ENCODE results near the gene ARMC5.
A peak's percentile ranks its signal among the peaks of the same experiment; 100 is the strongest.
"Not testable (repeated sequence)": the region's sequence is repeated elsewhere in the genome, so short reads cannot be mapped to it uniquely, and the experiment has no call there.

Gene ARMC5

DNA sequence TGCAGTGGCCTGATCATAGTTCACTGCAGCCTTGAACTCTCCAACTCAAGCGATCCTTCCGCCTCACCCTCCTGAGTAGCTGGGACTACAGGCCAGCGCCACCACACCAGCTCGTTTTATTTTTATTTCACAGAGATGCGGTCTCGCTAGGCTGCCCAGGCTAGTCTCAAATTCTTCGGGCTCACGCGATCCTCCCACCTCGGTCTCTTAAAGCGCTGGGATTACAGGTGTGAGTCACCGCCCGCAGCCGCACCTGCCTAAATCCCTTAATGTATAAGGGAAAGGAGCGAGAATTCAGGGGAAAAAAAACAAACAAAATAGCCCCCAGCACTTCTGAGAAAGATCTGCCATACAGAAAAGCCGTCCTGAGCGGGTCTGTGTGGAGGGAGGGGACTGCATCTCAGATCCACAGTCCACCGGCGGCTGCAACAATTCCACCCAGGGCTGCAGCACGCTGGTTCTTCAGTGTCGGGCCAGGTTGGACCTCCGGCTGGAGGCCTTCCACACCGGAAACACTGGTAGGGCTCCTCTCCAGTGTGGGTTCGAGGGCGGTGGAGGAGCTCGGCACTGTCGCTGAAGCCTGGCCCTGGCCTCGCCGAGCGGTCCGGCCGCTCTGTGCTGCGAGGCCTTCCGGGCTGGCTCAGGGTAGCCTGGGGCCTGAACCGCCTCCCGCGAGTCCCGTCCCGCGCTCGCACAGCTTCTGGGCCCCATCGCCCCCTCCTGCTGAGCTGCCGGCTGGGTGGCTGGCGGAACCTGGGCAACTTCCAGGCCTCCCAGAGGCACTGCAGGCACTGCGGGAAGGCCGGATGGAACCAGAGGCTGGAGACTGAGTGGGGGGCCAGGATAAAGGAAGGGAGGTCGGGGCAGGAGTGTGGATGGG lies 23.7 kb upstream of the ARMC5 start:
- no peak for DNase-seq (ENCODE audit: low read depth in 2 of 2)

DNA sequence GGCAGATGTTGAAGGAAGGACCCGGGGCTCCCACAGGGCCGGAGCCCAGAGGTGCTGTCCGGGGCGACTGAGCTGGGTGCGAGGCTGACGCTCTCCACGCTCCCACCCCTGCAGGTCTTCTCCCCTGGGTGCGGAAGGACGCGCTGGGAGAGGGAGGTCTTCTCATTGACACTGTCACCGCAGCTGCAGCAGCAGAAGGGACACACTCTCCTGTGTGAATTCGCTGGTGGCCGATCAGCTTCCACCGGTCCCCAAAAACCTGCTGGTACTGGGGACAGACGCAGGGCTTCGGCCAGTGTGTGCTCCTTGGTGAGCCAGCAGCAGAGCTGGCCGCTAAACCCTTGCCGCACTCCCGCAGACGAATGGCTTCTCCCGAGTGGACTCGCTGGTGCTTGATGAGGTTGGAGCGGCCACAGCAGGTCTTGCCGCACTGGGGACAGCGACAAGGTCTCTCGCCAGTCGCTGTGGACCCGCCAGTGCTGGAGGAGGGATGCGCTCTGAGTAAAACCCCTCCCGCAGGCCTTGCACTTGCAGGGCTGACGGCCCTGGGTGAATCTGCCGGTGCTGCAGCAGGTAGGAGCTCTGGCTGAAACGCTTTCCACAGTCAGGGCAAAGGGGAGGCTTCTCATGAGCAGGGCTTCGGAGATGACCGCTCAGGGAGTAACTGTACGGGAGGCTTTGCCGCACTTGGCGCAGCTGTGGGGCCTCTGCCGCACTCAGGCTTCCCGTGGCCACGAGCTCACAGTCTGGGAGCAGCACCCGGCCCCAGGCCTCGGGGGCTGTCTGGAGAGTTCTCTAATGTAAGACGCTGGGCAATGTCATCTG lies 22.9 kb upstream of the ARMC5 start:
- no peak for DNase-seq (ENCODE audit: low read depth in 2 of 2)

DNA sequence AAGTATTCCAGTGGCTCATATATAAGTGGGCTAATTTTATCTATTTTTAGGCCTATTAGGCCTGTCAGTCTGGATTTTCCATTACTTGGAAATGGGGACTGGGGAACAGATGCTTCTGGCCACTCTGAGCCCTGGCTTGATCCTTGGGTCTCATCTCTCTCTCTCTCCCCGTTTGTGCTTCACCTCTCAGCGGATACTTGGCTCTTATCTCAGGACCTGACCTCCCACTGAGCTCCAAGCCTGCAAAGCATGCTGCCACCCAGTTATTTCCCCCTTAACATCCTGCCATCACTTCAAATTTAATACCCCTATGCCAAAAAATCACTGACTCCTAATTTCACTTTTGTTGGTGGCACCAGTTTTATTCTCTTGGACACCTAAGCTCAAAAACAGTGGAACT lies 20.9 kb upstream of the ARMC5 start:
- DNase-seq (ENCODE audit: low read depth in 2 of 2), result no peak

DNA sequence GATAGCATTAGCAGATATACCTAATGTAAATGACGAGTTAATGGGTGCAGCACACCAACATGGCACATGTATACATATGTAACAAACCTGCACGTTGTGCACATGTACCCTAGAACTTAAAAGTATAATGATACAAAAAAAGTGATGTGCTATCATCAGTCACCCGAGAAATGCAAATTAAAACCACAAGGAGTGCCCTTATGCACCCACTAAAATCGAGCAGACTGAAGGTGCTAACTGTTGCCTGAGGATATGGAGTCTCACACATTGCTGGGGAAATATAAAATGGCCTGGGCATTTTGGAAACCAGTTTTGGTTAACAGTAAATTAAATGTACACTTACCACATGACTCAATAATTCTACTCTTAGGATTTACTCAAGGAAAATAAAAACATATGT lies 20.3 kb upstream of the ARMC5 start:
- DNase-seq (ENCODE audit: low read depth in 2 of 2), result not testable (repeated sequence)

DNA sequence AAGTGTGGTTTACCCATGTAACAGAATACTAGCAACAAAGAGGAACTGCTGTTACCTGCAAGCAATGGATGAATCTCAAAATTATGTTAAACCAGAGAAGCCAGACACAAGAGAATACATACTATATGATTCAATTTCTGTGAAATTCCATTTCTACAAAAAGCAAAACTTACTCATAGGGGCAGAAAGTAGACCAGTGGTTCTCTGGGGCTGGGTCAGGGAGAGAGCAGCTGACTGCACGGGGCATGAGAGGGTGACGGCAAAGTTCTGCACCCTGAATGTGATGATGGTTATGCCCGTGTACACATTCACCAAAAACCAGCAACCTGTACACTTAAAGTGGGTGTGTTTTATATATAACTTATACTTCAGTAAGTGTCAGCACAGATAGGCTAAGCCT lies 19.8 kb upstream of the ARMC5 start:
- no peak for DNase-seq (ENCODE audit: low read depth in 2 of 2)

DNA sequence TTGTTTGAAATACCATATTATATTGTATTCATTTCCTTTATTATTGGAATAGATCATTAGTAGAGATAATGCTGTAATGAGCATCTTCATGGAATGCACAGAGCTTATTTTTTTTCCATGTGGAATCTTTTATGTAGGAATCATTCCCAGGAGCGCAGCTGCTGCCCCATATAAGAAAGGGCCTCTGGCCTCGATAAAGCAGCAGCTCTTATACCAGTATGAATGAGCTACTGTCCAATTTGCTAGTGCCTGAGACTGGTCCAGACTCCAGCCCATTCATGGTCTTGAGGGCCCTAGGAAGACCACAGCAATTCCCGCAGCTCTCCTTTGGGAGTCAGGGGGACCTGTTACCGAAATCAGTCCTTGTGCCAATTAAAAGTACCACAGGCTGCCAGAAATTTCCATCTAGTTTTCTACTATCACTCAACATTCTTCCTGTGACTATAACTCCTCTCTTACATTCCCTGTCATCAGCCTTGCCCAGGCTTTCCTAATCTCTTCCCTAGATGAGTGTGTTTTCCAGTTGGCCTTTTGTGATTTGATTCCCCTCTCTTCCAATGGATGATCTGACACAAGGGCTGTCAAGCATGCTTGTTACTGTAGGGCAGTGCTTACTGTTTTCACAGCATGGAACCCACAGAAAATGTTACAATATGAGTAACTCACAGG lies 18.7 kb upstream of the ARMC5 start:
- DNase-seq (ENCODE audit: low read depth in 2 of 2), result no peak

DNA sequence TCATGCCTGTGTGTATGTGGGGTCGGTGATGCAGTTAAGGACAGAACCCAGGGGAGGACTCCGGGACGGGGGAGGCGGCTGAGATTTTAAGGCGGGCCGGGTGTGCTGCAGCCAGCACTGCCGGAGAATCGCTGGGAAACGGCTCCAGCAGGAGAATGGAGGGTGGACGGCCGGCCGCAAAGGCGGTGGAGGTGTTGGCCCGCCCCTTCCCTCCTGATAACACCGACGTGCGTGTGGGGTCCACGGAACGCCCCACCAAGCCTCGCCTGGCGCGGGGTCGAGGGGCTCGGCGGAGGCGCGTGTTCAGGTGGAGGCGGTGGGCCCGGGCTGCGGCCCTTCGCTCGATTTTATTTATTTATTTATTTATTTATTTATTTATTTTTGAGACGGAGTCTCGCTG lies 17.3 kb upstream of the ARMC5 start:
- DNase-seq (ENCODE audit: low read depth in 2 of 2), result no peak

DNA sequence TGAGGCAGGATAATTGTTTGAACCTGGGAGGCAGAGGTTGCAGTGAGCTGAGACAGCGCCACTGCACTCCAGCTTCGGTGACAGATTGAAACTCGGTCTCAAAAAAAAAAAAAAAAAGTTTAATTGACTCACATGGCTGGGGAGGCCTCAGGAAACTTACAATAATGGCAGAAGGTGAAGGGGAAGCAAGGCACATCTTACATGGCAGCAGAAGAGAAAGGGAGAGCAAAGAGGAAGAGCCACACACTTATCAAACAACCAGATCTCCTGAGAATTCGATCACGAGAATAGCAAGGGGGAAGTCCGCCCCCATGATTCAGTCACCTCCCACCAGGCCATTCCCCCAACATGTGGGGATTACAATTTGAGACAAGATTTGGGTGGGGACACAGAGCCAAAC lies 13.4 kb upstream of the ARMC5 start:
- not testable (repeated sequence) for DNase-seq (ENCODE audit: low read depth in 2 of 2)

DNA sequence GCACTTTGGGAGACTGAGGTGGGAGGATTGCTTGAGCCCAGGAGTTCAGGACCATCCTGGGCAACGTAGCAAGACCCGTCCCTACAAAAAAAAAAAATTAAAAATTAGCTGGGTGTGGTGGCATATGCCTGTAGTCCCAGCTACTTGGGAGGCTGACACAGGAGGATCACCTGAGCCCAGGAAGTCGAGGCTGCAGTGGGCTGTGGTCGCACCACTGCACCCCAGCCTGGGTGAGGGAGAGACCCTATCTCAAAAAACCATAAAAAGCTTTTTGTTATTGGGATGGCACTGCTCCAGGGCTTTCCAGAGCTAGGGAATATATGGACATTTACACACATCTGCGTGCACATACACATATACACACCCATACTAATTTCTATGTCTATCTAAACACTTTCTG lies 8.1 kb upstream of the ARMC5 start:
- no peak for DNase-seq (ENCODE audit: low read depth in 2 of 2)

DNA sequence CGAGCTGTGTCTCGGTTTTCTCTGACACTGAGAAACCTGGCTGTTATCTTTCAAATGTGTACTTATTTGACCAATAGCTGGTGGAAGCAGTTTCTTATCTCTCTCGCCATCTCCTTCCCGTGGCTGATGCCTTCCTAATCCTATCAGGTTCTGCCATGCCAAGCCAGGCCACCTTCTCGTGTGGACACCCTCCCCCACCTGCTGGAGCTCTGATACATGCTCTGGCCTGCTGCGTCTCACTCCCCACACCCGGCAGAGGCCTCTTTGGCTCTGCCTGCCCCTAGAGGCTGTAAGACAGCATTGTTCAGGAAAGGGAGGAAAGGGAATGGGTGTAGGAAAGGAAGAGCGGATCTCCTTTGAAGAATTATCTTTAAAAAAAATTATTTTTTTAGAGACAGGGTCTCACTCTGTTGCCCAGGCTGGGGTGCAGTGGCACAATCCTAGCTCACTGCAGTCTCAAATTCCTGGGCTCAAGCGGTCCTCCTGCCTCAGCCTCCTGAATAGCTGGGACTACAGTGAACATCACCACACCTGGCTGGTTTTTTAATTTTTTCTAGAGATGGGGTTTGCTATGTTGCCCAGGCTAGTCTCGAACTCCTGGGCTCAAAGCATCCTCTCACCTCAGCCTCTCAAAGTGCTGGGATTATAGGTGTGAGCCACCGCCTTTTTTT lies 7.5 kb upstream of the ARMC5 start:
- DNase-seq (ENCODE audit: low read depth in 2 of 2), result no peak

DNA sequence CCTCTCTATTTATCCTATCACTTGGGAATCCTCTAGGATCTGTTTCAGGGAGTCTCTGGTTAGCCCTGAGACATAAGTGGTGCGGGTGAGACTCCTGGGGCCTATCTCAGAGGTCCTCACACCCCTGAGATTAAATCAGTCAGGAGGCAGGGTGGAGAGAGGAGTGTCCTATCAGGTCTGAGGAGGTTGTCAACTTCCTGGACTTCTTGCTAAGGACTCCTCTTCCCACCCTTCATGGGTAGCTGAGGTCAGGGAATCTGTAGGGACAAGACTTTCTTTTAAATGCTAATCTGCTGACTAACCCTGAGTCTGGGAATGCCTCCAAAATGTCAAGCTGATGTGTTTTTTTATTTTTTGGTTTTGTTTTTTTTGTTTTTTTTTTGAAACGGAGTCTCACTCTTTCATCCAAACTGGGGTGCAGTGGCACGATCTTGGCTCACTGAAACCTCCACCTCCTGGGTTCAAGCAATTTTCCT lies 6.6 kb upstream of the ARMC5 start:
- no peak for DNase-seq (ENCODE audit: low read depth in 2 of 2)

DNA sequence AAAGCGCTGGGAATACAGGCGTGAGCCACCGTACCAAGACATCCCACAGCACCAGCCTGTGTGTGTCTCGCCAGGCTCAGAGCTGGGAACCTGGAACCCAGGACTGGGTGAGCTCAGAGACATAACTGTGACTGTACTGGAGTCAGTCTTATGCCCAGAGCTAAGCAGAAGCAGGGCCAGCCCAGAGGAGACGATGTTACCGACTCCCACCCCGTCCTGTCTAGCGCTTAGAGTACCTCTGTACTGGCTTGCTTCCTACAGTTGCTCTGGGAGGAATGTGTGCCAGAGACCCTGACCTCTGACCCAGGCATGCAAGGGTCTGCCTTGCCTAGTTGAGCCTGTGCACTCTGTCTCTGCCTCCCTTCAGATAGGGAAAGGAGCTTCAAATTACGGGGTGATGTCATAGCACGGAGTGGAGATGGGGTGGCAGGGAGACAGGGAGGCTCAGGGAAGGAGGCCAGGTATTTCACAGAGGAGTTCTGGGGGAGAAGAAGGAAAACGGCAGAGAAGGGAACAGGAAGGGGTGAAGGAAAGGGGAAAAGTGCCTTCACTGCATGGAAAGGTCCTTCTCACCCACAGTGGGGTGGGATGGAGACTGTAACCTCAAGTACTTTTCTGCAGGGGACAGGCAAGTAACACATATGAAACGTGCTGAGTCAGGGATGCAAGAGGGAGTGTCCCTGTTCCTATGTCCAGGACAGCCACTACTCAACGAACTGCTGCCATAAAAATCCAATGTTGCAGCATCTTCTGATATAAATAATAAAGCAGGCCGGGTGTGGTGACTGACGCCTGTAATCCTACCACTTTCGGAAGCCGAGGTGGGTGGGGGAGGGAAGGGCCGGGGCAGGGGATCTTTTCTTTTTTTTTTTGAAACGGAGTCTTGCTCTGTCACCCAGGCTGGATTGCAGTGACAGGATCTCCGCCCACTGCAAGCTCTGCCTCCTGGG lies 5.8 kb upstream of the ARMC5 start:
- no peak for DNase-seq (ENCODE audit: low read depth in 2 of 2)

DNA sequence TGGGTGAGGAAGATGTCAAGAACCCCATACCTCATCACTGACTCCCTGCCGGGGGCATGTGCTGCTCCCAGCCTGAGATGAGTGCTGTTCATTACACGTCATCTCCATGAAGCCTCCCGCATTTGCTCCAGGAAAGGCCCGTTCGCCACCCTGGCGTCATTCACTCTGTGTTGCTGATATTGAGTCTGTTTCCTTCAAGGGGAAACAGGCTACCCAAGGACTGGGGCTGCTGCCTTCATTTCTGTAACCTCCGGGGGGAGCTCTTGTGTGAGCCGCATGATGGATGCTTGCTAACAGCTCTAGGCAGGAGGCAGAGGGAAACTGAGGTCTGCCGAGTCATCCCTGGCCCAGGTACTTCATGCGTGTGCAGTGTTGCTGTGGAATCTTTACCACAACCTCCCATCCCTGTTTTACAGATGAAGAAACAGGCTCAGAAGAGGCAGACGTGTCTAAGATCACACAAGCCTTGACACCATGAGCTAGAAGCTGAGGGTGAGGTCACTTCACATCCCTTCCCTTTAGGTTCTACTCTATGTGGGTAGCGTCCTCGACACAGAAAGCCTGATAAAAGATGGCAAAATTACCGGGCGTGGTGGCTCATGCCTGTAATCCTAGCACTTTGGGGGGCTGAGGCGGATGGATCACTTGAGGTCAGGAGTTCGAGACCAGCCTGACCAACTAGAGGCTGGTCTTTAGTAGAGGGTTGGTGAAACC lies 3.5 kb upstream of the ARMC5 start:
- no peak for DNase-seq (ENCODE audit: low read depth in 2 of 2)

DNA sequence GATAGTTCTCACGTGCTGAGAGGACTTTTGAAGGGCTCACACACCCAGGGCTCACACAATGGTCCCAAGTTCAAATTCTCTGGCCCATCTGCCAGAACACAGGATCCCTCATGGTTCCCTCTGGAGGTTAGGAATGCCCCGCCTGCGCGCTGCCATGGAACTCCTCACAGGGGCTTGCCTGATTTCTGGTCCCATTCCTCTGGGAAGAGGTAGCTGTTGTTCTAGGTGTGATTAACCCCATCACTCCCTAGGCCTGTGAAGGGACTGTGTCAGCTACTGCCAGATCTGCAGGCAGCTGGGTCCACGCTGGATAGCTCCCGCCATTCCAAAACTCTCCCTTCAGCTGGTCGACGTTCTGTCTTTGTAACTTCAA lies 2.3 kb upstream of the ARMC5 start:
- no peak for DNase-seq (ENCODE audit: low read depth in 2 of 2)

DNA sequence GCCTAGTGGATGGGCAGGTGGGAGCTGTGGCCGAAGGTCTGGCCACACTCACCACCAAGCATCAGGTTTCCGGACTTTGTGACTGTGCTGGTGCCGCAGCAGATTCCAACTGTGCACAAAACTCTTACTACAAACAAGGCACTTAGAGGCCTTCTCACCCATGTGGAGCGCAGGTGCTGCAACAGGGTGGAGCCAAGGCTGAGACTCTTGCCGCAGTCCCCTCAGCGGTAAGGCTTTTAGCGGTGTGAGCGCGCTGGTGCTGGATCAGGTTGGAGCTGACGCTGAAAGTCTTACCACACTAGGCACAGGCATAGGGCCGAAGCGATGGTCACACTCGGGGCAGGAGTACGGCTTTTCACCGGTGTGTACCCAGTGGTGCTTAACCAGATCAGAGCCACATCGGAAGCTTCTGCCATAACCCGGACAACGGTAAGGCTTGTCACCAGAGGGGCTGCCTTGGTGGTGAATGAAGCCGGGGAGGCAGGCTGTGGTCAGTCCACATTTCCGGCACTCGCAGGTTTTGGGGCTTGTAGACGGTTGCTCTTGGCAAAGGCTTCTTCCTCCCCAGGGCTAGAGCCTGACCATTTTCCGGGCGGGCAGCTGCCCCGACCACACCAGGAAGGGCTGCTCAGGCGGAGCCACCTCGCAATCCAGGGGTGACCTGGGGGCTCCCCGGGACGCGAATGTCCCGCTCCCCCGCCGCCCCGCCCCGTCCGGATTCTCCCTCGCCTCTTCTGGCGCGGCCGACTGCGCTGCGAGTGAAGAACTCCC lies 1.0 kb upstream of the ARMC5 start:
- peak in 1 of 2 donors; percentile 43 for DNase-seq (ENCODE audit: low read depth in 2 of 2)

DNA sequence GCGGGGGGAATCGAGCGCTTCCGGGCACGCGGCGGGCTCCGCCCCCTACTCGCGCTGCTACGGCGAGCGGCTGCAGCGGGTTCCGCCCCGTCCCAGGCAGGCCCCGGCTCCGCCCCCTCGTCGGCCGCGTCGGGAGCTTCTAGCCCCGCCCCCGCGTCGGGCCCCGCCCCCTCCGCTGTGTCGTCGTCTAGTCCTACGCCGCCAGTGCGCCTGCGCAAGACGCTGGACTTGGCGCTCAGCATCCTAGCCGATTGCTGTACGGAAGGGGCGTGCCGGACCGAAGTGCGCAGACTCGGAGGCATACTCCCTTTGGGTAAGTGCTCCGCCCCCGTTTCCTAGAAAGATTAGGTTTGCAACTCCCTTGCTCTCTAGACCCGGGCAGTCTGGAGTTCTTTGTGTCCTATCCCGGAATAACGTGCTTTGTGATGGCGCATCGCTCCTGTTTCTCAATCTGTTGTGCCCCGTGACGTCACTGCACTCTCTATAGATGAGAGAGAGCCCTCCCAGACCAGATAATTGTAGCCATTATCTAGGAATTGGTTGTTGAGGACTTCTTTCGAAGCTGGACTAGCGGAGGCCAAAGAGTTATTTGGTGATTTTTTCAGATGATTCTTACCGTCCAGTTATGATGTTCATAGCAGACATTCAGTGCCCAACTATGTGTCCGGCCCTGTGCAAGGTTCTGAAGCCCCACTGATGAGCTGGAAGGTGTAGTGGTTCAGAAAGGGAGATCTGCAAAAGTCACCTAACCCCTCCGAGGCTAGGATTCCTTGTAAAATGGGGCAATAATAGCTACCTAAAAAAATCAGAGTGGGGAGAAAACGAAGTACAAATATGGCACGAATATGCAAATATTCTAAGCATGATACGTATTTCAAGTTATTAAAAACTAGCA lies 633 bp downstream of the ARMC5 start:
- peak; percentile 100 for DNase-seq (ENCODE audit: low read depth in 2 of 2)

DNA sequence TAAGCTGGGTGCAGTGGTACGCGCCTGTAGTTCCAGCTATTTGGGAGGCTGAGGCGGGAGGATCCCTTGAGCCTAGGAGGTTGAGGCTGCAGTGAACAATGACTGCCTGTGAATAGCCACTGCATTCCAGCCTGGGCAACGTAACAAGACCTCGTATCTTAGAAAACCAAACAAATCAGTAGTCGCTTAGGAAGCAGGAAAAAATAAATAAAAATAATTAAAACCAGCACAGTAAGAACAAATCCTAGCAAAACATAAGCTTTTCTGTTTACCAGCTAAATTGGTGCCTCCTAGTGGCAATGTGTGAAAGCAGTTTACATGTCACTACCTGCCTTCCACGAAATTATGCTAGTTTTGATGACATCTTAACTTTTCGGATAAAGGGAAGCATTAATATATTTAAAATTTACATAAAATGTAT lies 1.3 kb downstream of the ARMC5 start:
- DNase-seq (ENCODE audit: low read depth in 2 of 2), result no peak

Data from stimulated activated CD8-positive, alpha-beta memory T cell treated with anti-CD3 and anti-CD28 coated beads, Interleukin-15, amount 100 ng/mL, for 48 hours (primary cell).